Nephron (organoid): ENCODE measurements around the gene ZNF365.
A peak's percentile ranks its signal among the peaks of the same experiment; 100 is the strongest.
"Not testable (repeated sequence)": the region's sequence is repeated elsewhere in the genome, so short reads cannot be mapped to it uniquely, and the experiment has no call there.

Experiments
- H3K27ac Mint-ChIP-seq, 3 experiments: 2 replicates each; pipeline ENCODE4 v1.8.0; 2020; ENCODE audit warnings: mixed read lengths in 3 of 3, mild to moderate bottlenecking in 2 of 3, moderate library complexity in 1 of 3
- H3K27me3 Mint-ChIP-seq: 2 replicates; pipeline ENCODE4 v1.8.0; 2021; ENCODE audit warnings: low read depth, mild to moderate bottlenecking, moderate library complexity, mixed read lengths
- H3K36me3 Mint-ChIP-seq: 2 replicates; pipeline ENCODE4 v1.8.0; 2020; ENCODE audit warnings: low read depth, mixed read lengths
- H3K4me1 Mint-ChIP-seq: 2 replicates; pipeline ENCODE4 v1.8.0; 2020; ENCODE audit warnings: mixed read lengths
- H3K4me3 Mint-ChIP-seq, 3 experiments: 2 replicates each; pipeline ENCODE4 v1.8.0; 2020; ENCODE audit warnings: mild to moderate bottlenecking in 3 of 3, mixed read lengths in 3 of 3, moderate library complexity in 2 of 3
- H3K9me3 Mint-ChIP-seq: 2 replicates; pipeline ENCODE4 v1.8.0; 2020; ENCODE audit warnings: mixed read lengths
- CTCF ChIP-seq, 3 experiments: fragments of 200-600 bp; sonication (generic); IDR thresholded peaks; one replicate each; pipeline ENCODE4 v1.5.0; 2021; ENCODE audit warnings: antibody characterized with exemption in 3 of 3; ENCODE audit not compliant: unreplicated experiment in 3 of 3

The ZNF365 gene

GRCh38 chr10:62374862-62375710 is 917 bp downstream of the ZNF365 start:
- Mint-ChIP-seq H3K9me3 (no peaks in the 10 kb centered on the region), H3K27ac (no peak overlapping the region), H3K27me3 (peaks cover 51% of the 10 kb centered on the region), H3K4me3 (peak overlapping the region; percentile 82 to 86 (median 83)), H3K4me1 (peaks cover 4% of the 10 kb centered on the region), H3K36me3 (no peaks in the 10 kb centered on the region)
- TF ChIP-seq CTCF (IDR thresholded peaks at IDR 0.05; ENCODE audit: unreplicated experiment in 3 of 3), result no peak

- Mint-ChIP-seq H3K4me1 (peaks cover 4% of the 10 kb centered on the region), H3K36me3 (no peaks in the 10 kb centered on the region), H3K27ac (no peak overlapping the region), H3K27me3 (peaks cover 51% of the 10 kb centered on the region), H3K4me3 (no peak overlapping the region), H3K9me3 (no peaks in the 10 kb centered on the region)
- no peak for TF ChIP-seq CTCF (IDR thresholded peaks at IDR 0.05; ENCODE audit: unreplicated experiment in 3 of 3)
These were observed 2.2 kb downstream of the ZNF365 start for GRCh38 chr10:62376071-62377025.

- Mint-ChIP-seq H3K36me3 (no peaks in the 10 kb centered on the region), H3K27ac (no peak overlapping the region), H3K9me3 (no peaks in the 10 kb centered on the region), H3K4me3 (no peak overlapping the region), H3K27me3 (peaks cover 46% of the 10 kb centered on the region), H3K4me1 (peaks cover 4% of the 10 kb centered on the region)
- TF ChIP-seq CTCF (IDR thresholded peaks at IDR 0.05; ENCODE audit: unreplicated experiment in 3 of 3), result no peak
These were observed 2.9 kb downstream of the ZNF365 start for GRCh38 chr10:62377026-62377415.

GRCh38 chr10:62377966-62378365 is 3.8 kb downstream of the ZNF365 start:
- Mint-ChIP-seq H3K9me3 (no peaks in the 10 kb centered on the region), H3K27me3 (peaks cover 42% of the 10 kb centered on the region), H3K4me1 (peaks cover 4% of the 10 kb centered on the region), H3K36me3 (no peaks in the 10 kb centered on the region), H3K4me3 (no peak overlapping the region), H3K27ac (no peak overlapping the region)
- TF ChIP-seq CTCF (IDR thresholded peaks at IDR 0.05; ENCODE audit: unreplicated experiment in 3 of 3), result no peak

- H3K9me3 Mint-ChIP-seq, H3K36me3 Mint-ChIP-seq, H3K4me1 Mint-ChIP-seq, H3K27ac Mint-ChIP-seq, H3K4me3 Mint-ChIP-seq: not testable (repeated sequence)
- H3K27me3 Mint-ChIP-seq, result peaks cover 34% of the 10 kb centered on the region
These were observed 4.7 kb downstream of the ZNF365 start for GRCh38 chr10:62378877-62379276.

- no peak overlapping the region for H3K27ac Mint-ChIP-seq
- TF ChIP-seq CTCF (IDR thresholded peaks at IDR 0.05; ENCODE audit: unreplicated experiment in 3 of 3), result no peak
- H3K36me3 Mint-ChIP-seq, result no peaks in the 10 kb centered on the region
- no peaks in the 10 kb centered on the region for H3K9me3 Mint-ChIP-seq
- H3K4me3 Mint-ChIP-seq, result no peak overlapping the region
- H3K4me1 Mint-ChIP-seq, result peaks cover 5% of the 10 kb centered on the region
- peaks cover 31% of the 10 kb centered on the region for H3K27me3 Mint-ChIP-seq
These were observed 5.2 kb downstream of the ZNF365 start for GRCh38 chr10:62379394-62379793.
